Subcutaneous adipose tissue (tissue), 4 donors: Measurements from ENCODE around the gene GALNT11. TPM values are rescaled to one million over a fixed set of nuclear protein-coding genes. Genes with fewer than 3 reads are reported as not detected.

Source experiments
- CTCF ChIP-seq: fragments of 450-650 bp; IDR thresholded peaks from one replicate; pipeline ENCODE4 v1.5.1; 2016; ENCODE audit warnings: low read depth, mild to moderate bottlenecking, control low read depth, antibody characterized with exemption, moderate library complexity
- total RNA-seq, 4 donors: library from RNA; depleted of rRNA; stranded (reverse); fragments of >200 nt; gene quantifications; one replicate each; pipeline ENCODE4 v1.1.0, GENCODE V29; 2016

Gene GALNT11
- total RNA-seq, 4 donors from 2014 or later: 42.6 to 55.9 (median 48.4) TPM

- TF ChIP-seq CTCF: no peak
Observed at GRCh38 chr7:152050547-152050971, 25.1 kb downstream of the GALNT11 start.

GRCh38 chr7:152051968-152052367, 26.5 kb downstream of the GALNT11 start:
- TF ChIP-seq CTCF: no peak

GRCh38 chr7:152052771-152053170, 27.3 kb downstream of the GALNT11 start:
- TF ChIP-seq CTCF: no peak

- TF ChIP-seq CTCF: no peak
Observed at GRCh38 chr7:152054367-152055230, 29.1 kb downstream of the GALNT11 start.

- no peak for TF ChIP-seq CTCF
Observed at GRCh38 chr7:152056621-152057274, 31.3 kb downstream of the GALNT11 start.

GRCh38 chr7:152059311-152059710, 33.8 kb downstream of the GALNT11 start:
- no peak for TF ChIP-seq CTCF

- TF ChIP-seq CTCF: no peak
Observed at GRCh38 chr7:152072421-152072820, 46.9 kb downstream of the GALNT11 start.
